HG03442 (cell line): ENCODE measurements around the gene CSNK1G1.
A peak's percentile ranks its signal among the peaks of the same experiment; 100 is the strongest.

ENCODE experiments used
- ATAC-seq: cut with Tn5 transposase; IDR thresholded peaks from one replicate; pipeline ENCODE4 v1.9.1; 2021; ENCODE audit warnings: mild to moderate bottlenecking, moderate library complexity; ENCODE audit not compliant: unreplicated experiment

CSNK1G1 gene

GRCh38 chr15:64156652-64157331, 199.2 kb downstream of the CSNK1G1 start:
- no peak for ATAC-seq

- no peak for ATAC-seq
These were observed 199.9 kb downstream of the CSNK1G1 start for GRCh38 chr15:64155802-64156651.

- ATAC-seq: peak; percentile 48
These were observed 202.2 kb downstream of the CSNK1G1 start for GRCh38 chr15:64153480-64154367.

GRCh38 chr15:64152507-64153387, 203.2 kb downstream of the CSNK1G1 start:
- no peak for ATAC-seq

- peak; percentile 3 for ATAC-seq
These were observed 204.1 kb downstream of the CSNK1G1 start, which contains the start of gene SNX22 for GRCh38 chr15:64151727-64152506. Gene SNX22, plus strand, starts transcription at chr15:64151731. Its CDS starts 45 bp downstream, at chr15:64151776.

- ATAC-seq: no peak
These were observed 205.9 kb downstream of the CSNK1G1 start for GRCh38 chr15:64149893-64150578.

GRCh38 chr15:64149424-64149823, 206.5 kb downstream of the CSNK1G1 start:
- no peak for ATAC-seq

GRCh38 chr15:64148581-64148980, 207.4 kb downstream of the CSNK1G1 start:
- ATAC-seq: no peak

- no peak for ATAC-seq
These were observed 207.8 kb downstream of the CSNK1G1 start for GRCh38 chr15:64148168-64148567.

- ATAC-seq: no peak
These were observed 208.9 kb downstream of the CSNK1G1 start for GRCh38 chr15:64146885-64147681.

- ATAC-seq: no peak
These were observed 209.5 kb downstream of the CSNK1G1 start for GRCh38 chr15:64146520-64146884.

GRCh38 chr15:64146041-64146440, 209.9 kb downstream of the CSNK1G1 start:
- ATAC-seq: no peak

- ATAC-seq: peak; percentile 74
These were observed 211.2 kb downstream of the CSNK1G1 start for GRCh38 chr15:64144565-64145281.

- no peak for ATAC-seq
These were observed 211.8 kb downstream of the CSNK1G1 start for GRCh38 chr15:64144192-64144564.

- ATAC-seq: no peak
These were observed 212.7 kb downstream of the CSNK1G1 start for GRCh38 chr15:64143276-64143675.

GRCh38 chr15:64141798-64142512, 214.0 kb downstream of the CSNK1G1 start:
- no peak for ATAC-seq
